ENCODE data around the gene SERINC3. TPM values are rescaled to one million over a fixed set of nuclear protein-coding genes. Genes with fewer than 3 reads are reported as not detected.

Gene SERINC3
- total RNA-seq, 1 donor from 2014 or later: 47.1 TPM

- H3K4me1 Mint-ChIP-seq (ENCODE audit: unreplicated experiment): peaks cover 4% of the 10 kb centered on the region
- H3K36me3 Mint-ChIP-seq: no peaks in the 10 kb centered on the region
- no peak overlapping the region for H3K4me3 Mint-ChIP-seq
- no peak overlapping the region for H3K27ac Mint-ChIP-seq
- no peak for DNase-seq (ENCODE audit: extremely low spot score, unreplicated experiment)
- no peak for TF ChIP-seq CTCF (conservative IDR thresholded peaks at IDR 0.05)
- no peaks in the 10 kb centered on the region for H3K9me3 Mint-ChIP-seq
- H3K27me3 Mint-ChIP-seq: no peaks in the 10 kb centered on the region
These were observed 20.1 kb upstream of the SERINC3 start for GRCh38 chr20:44541992-44542391.

- H3K4me1 Mint-ChIP-seq (ENCODE audit: unreplicated experiment): peaks cover 4% of the 10 kb centered on the region
- H3K27me3 Mint-ChIP-seq: no peaks in the 10 kb centered on the region
- H3K27ac Mint-ChIP-seq: no peak overlapping the region
- DNase-seq (ENCODE audit: extremely low spot score, unreplicated experiment): no peak
- H3K9me3 Mint-ChIP-seq: no peaks in the 10 kb centered on the region
- no peak for TF ChIP-seq CTCF (conservative IDR thresholded peaks at IDR 0.05)
- no peak overlapping the region for H3K4me3 Mint-ChIP-seq
- H3K36me3 Mint-ChIP-seq: no peaks in the 10 kb centered on the region
These were observed 19.0 kb upstream of the SERINC3 start for GRCh38 chr20:44540834-44541233.

- Mint-ChIP-seq H3K4me3 (no peak overlapping the region), H3K27ac (no peak overlapping the region), H3K4me1 (ENCODE audit: unreplicated experiment) (peaks cover 4% of the 10 kb centered on the region), H3K27me3 (no peaks in the 10 kb centered on the region), H3K36me3 (no peaks in the 10 kb centered on the region), H3K9me3 (no peaks in the 10 kb centered on the region)
- no peak for DNase-seq (ENCODE audit: extremely low spot score, unreplicated experiment)
- no peak for TF ChIP-seq CTCF (conservative IDR thresholded peaks at IDR 0.05)
These were observed 16.1 kb upstream of the SERINC3 start for GRCh38 chr20:44537993-44538392.

GRCh38 chr20:44536175-44536574, 14.3 kb upstream of the SERINC3 start:
- H3K36me3 Mint-ChIP-seq: no peaks in the 10 kb centered on the region
- TF ChIP-seq CTCF (conservative IDR thresholded peaks at IDR 0.05): no peak
- no peak overlapping the region for H3K4me3 Mint-ChIP-seq
- H3K27me3 Mint-ChIP-seq: no peaks in the 10 kb centered on the region
- no peaks in the 10 kb centered on the region for H3K4me1 Mint-ChIP-seq (ENCODE audit: unreplicated experiment)
- H3K9me3 Mint-ChIP-seq: no peaks in the 10 kb centered on the region
- no peak overlapping the region for H3K27ac Mint-ChIP-seq
- no peak for DNase-seq (ENCODE audit: extremely low spot score, unreplicated experiment)

- H3K4me1 Mint-ChIP-seq (ENCODE audit: unreplicated experiment): no peaks in the 10 kb centered on the region
- DNase-seq (ENCODE audit: extremely low spot score, unreplicated experiment): no peak
- no peak overlapping the region for H3K27ac Mint-ChIP-seq
- H3K4me3 Mint-ChIP-seq: no peak overlapping the region
- H3K27me3 Mint-ChIP-seq: no peaks in the 10 kb centered on the region
- no peaks in the 10 kb centered on the region for H3K9me3 Mint-ChIP-seq
- no peak for TF ChIP-seq CTCF (conservative IDR thresholded peaks at IDR 0.05)
- no peaks in the 10 kb centered on the region for H3K36me3 Mint-ChIP-seq
These were observed 12.1 kb upstream of the SERINC3 start for GRCh38 chr20:44533928-44534327.

- H3K36me3 Mint-ChIP-seq: no peaks in the 10 kb centered on the region
- H3K4me1 Mint-ChIP-seq (ENCODE audit: unreplicated experiment): no peaks in the 10 kb centered on the region
- H3K9me3 Mint-ChIP-seq: no peaks in the 10 kb centered on the region
- no peaks in the 10 kb centered on the region for H3K27me3 Mint-ChIP-seq
- H3K4me3 Mint-ChIP-seq: no peak overlapping the region
- TF ChIP-seq CTCF (conservative IDR thresholded peaks at IDR 0.05): no peak
- DNase-seq (ENCODE audit: extremely low spot score, unreplicated experiment): no peak
- H3K27ac Mint-ChIP-seq: no peak overlapping the region
These were observed 11.1 kb upstream of the SERINC3 start for GRCh38 chr20:44532981-44533331.

Measured in type B pancreatic cell (in vitro differentiated cells).